MCF 10A (cell line): ENCODE data around the gene PREB. TPM values are rescaled to one million over a fixed set of nuclear protein-coding genes. Genes with fewer than 3 reads are reported as not detected.
"Not testable (repeated sequence)": the region's sequence is repeated elsewhere in the genome, so short reads cannot be mapped to it uniquely, and the experiment has no call there.

Source experiments
- BruUV-seq: library from RNA; stranded (reverse); fragments of 400-500 nt; replicated peaks from 2 replicates; lab custom pipeline; 2021; lab: Mats Ljungman, UMichigan
- CTCF ChIA-PET: fragments of 300-600 bp; sonication (Branson Sonifier 250); formaldehyde crosslinking; extraction: SDS; loops from one replicate; lab custom pipeline; 2021; ENCODE audit warnings: antibody characterized with exemption, inconsistent platforms; lab: Yijun Ruan, JAX
- POLR2A ChIA-PET: fragments of 300-600, 350-650 bp; sonication (Branson Sonifier 250); formaldehyde crosslinking; extraction: SDS; loops from one replicate; lab custom pipeline; 2020; ENCODE audit warnings: antibody characterized with exemption, inconsistent platforms; lab: Yijun Ruan, JAX
- DNase-seq: peaks from one replicate; pipeline ENCODE4 v3.0.0-alpha.2; 2018; ENCODE audit not compliant: unreplicated experiment
- H3K27ac Mint-ChIP-seq: one replicate; pipeline ENCODE4 v1.8.0; 2022; ENCODE audit warnings: mild to moderate bottlenecking, low read depth, mixed read lengths; ENCODE audit not compliant: unreplicated experiment
- H3K27me3 Mint-ChIP-seq: one replicate; pipeline ENCODE4 v1.8.0; 2022; ENCODE audit warnings: mixed read lengths; ENCODE audit not compliant: insufficient read depth, unreplicated experiment
- H3K36me3 Mint-ChIP-seq: one replicate; pipeline ENCODE4 v1.8.0; 2022; ENCODE audit warnings: mild to moderate bottlenecking, moderate library complexity, mixed read lengths; ENCODE audit not compliant: insufficient read depth, unreplicated experiment
- H3K4me1 Mint-ChIP-seq: one replicate; pipeline ENCODE4 v1.8.0; 2022; ENCODE audit warnings: mixed read lengths; ENCODE audit not compliant: insufficient read depth, unreplicated experiment
- H3K4me3 Mint-ChIP-seq: one replicate; pipeline ENCODE4 v1.8.0; 2022; ENCODE audit warnings: mild to moderate bottlenecking, moderate library complexity, mixed read lengths; ENCODE audit not compliant: unreplicated experiment
- H3K9me3 Mint-ChIP-seq: one replicate; pipeline ENCODE4 v1.8.0; 2022; ENCODE audit warnings: mixed read lengths; ENCODE audit not compliant: unreplicated experiment
- CTCF ChIP-seq: fragments of 200-600 bp; IDR thresholded peaks from one replicate; pipeline ENCODE4 v1.8.0; 2022; ENCODE audit warnings: antibody characterized with exemption, mild to moderate bottlenecking; ENCODE audit not compliant: unreplicated experiment
- intact Hi-C: fragments of 100-400 bp; cut with micrococcal nuclease; formaldehyde crosslinking; loops from 2 replicates; pipeline ENCODE4 v1.14.1; 2022
- total RNA-seq: library from RNA; stranded (reverse); gene quantifications from 2 replicates; pipeline ENCODE4 v1.2.3, GENCODE V29; 2022

The PREB gene
- total RNA-seq, 1 experiment from 2014 or later: 68.5 TPM

DNA sequence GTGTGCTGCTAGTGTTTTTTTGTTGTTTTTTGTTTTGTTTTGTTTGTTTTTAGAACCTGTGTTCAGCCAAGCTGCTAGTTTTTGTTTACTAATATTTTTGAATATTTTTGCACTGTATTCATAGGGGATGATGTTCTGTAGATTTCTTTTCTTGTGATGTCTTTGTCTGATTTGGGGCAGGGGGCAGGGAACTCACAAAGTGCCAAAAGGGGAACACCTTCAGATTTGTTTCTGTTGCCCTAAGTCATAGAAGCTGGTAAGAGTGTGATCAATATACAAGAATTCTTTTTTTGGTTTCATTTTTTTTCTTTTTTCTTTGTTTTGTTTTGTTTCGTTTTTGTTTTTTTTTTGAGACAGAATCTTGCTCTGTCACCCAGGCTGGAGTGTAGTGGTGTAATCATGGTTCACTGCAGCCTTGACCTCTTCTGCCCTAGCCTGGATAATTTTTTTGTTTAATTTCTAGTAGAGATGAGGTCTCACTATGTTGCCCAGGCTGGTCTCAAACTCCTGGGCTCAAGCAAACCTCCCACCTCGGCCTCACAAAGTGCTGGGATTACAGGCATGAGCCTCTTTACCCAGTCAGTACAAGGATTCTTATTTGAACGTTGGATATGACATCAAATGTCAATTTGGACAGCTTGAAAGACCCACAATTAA lies 45.0 kb upstream of the PREB start:
- no peaks in the 10 kb centered on the region for H3K9me3 Mint-ChIP-seq
- H3K4me3 Mint-ChIP-seq: no peak overlapping the region
- ChIA-PET POLR2A (interaction anchor here (0.6 to 0.7 kb wide), 2 partner anchors 27 to 35 kb away, joined by 3 to 4 read pairs; no protein-coding TSS in a partner anchor), CTCF (interaction anchor here (1.5 kb wide), 1 partner anchor 10 kb away, joined by 7 read pairs; no protein-coding TSS in a partner anchor)
- no peaks in the 10 kb centered on the region for H3K36me3 Mint-ChIP-seq
- no peaks in the 10 kb centered on the region for H3K27me3 Mint-ChIP-seq
- intact Hi-C loops: no loop called here
- no peak overlapping the region for H3K27ac Mint-ChIP-seq
- H3K4me1 Mint-ChIP-seq: peaks cover 11% of the 10 kb centered on the region
- no peak for TF ChIP-seq CTCF
- DNase-seq: no peak
- no TSS peak for BruUV-seq

GRCh38 chr2:27178469-27178868 lies 44.0 kb upstream of the PREB start:
- POLR2A ChIA-PET: interaction anchor here (0.6 kb wide), 1 partner anchor 44 kb away, joined by 3 read pairs; no protein-coding TSS in a partner anchor
- intact Hi-C loops: no loop called here
- BruUV-seq: no TSS peak
- Mint-ChIP-seq H3K36me3 (no peaks in the 10 kb centered on the region), H3K4me1 (peaks cover 6% of the 10 kb centered on the region), H3K4me3 (no peak overlapping the region), H3K27ac (no peak overlapping the region), H3K9me3 (no peaks in the 10 kb centered on the region), H3K27me3 (no peaks in the 10 kb centered on the region)
- DNase-seq: no peak
- TF ChIP-seq CTCF: no peak
- CTCF ChIA-PET: interaction anchor here (0.7 to 1.5 kb wide), 2 partner anchors 9 to 125 kb away, joined by 3 to 7 read pairs; no protein-coding TSS in a partner anchor

GRCh38 chr2:27177441-27178351 lies 43.3 kb upstream of the PREB start:
- no peak for DNase-seq
- ChIA-PET CTCF (interaction anchor here (0.5 to 1.5 kb wide), 5 partner anchors 8 to 133 kb away, joined by 3 to 7 read pairs (median 3); no protein-coding TSS in a partner anchor), POLR2A (interaction anchor here (0.6 kb wide), 1 partner anchor 45 kb away, joined by 3 read pairs; no protein-coding TSS in a partner anchor)
- H3K4me3 Mint-ChIP-seq: no peak overlapping the region
- H3K36me3 Mint-ChIP-seq: no peaks in the 10 kb centered on the region
- intact Hi-C loops: no loop called here
- no peaks in the 10 kb centered on the region for H3K27me3 Mint-ChIP-seq
- TF ChIP-seq CTCF: no peak
- no TSS peak for BruUV-seq
- no peaks in the 10 kb centered on the region for H3K9me3 Mint-ChIP-seq
- H3K4me1 Mint-ChIP-seq: peaks cover 6% of the 10 kb centered on the region
- no peak overlapping the region for H3K27ac Mint-ChIP-seq

GRCh38 chr2:27175781-27176180 lies 41.3 kb upstream of the PREB start:
- H3K36me3 Mint-ChIP-seq, intact Hi-C loops, BruUV-seq, H3K4me1 Mint-ChIP-seq, H3K27ac Mint-ChIP-seq, POLR2A ChIA-PET, H3K4me3 Mint-ChIP-seq, DNase-seq, H3K27me3 Mint-ChIP-seq, H3K9me3 Mint-ChIP-seq: not testable (repeated sequence)
- CTCF ChIA-PET: interaction anchor here (0.6 to 1.0 kb wide), 4 partner anchors 30 to 253 kb away, joined by 3 to 4 read pairs (median 3); no protein-coding TSS in a partner anchor
